GM18951 (cell line): Measurements from ENCODE around the gene UMAD1.

ENCODE experiments used
- POLR2A ChIP-seq: IDR thresholded peaks from 4 replicates; pipeline ENCODE4 v1.6.1; 2011; ENCODE audit warnings: mild to moderate bottlenecking; ENCODE audit not compliant: insufficient read length, insufficient read depth; ENCODE audit errors: extremely low read depth
- in situ Hi-C: fragments of 300-500 bp; cut with MboI; formaldehyde crosslinking; loops from one replicate; pipeline ENCODE4 v1.12.0; 2022; ENCODE audit warnings: low sequenced_read_pairs, mixed read lengths, inconsistent platforms; ENCODE audit not compliant: unreplicated experiment

The UMAD1 gene

DNA sequence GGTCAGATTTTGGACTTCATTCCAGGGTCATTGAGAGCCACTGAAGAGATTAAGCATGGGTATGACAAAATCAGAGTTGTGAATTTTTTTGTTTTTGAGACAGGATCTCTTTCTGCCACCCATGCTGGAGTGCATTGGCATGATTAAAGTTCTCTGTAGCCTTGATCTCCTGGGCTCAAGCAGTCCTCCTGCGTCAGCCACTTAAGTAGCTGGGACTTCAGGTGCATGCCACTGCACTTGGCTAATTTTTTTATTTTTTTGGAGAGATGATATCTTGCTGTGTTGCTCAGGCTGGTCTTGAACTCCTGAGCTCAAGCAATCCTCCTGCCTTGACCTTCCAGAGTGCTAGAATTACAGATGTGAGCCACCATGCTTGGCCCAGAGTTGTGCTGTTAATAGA lies 275.5 kb downstream of the UMAD1 start:
- no peak for TF ChIP-seq POLR2A
- in situ Hi-C loops, result no loop called here

DNA sequence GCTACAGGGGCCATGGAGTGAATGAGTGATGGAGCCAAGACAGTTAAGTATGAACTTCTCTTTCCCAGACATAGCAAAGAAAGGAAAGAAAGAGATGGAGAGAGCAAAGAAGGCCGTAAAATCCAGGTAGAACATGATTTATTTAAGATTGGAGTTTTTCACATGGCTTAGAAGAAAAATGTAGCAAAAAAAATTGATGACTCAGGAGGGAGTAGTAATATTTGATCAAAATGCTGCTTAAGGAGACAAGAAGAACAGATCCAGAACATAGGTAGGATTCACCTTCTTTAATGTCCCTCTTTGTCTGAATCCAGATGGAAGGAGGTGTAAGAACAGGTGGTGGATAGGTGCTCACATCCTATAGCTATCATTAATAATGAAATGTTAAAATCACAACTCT lies 277.0 kb downstream of the UMAD1 start:
- in situ Hi-C loops, result no loop called here
- TF ChIP-seq POLR2A, result no peak

DNA sequence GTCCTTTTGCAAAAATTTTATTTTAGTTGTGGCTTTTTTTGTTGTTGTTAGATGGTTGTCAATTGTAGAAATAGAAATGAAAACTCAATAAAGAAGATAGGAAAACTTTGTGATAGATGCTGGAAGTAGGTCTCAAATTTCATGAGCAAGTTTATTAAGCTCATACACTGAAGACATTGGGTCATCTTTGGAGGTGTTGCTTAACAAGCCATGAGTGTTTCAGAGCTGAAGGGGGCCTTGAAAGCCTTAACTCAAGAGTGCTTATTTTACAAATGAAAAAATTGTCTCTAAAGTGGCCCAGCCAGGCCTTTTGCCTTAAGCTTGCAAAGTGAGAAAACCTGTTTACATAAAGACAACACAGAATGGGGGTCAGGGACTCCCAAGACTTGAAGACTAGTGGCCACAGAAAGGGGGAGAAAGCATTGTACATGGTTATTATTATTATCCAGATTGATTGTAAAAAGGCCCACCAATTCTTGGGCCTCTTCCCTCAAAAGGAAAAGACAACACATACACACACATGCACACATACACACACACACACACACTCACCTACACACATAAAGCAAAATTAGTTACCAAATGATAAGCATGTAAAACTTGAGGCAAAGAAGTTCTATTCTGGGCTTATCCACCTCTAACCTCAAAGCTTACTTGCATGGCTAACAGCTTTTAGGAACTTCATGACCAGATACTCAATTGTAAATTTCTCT lies 278.3 kb downstream of the UMAD1 start:
- TF ChIP-seq POLR2A, result no peak
- in situ Hi-C loops, result no loop called here

DNA sequence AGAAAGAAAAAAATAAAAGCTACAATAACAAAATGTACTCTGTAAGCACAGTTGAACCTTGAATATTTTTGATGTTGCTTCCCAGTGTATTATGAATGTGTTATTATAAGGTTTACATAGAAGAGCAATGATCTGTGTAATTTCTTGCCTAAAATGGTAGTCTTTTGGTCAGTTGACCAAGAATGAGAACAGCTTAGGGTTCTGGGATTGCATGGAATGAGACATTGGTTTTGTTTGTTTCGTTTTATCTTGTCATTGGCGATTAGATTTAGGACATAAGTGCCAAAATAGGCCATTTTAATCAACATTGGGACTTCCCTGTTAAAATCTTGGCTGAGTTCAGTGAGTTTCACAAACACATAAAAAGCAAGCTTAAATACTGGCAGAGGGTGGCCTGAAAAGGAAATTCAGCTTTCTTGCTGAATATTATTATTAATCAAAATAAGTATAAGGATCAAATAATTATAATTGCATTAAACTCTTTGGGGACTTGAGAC lies 278.9 kb downstream of the UMAD1 start:
- no peak for TF ChIP-seq POLR2A

DNA sequence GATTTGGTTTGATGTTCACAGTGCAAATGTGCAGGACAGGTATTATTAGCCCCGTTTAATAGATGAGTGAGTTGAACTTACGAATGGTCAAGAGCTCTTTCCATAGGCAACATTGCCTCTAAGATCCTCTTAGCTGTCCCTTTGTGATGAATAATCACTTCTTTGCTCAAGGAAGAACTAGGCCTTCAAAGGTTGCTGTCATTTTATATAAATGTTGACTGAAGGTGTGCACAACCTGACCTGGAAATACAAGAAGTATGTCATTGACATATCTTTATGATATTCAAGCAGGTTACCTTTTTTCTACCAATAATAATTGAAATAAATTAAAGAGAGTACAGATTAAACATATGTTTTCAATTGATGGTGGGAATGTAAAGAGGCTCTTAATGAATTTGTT lies 279.5 kb downstream of the UMAD1 start:
- in situ Hi-C loops, result no loop called here
- no peak for TF ChIP-seq POLR2A

More for the DNA sequence above, 278.9 kb downstream of the UMAD1 start:
- in situ Hi-C loops, result no loop called here

DNA sequence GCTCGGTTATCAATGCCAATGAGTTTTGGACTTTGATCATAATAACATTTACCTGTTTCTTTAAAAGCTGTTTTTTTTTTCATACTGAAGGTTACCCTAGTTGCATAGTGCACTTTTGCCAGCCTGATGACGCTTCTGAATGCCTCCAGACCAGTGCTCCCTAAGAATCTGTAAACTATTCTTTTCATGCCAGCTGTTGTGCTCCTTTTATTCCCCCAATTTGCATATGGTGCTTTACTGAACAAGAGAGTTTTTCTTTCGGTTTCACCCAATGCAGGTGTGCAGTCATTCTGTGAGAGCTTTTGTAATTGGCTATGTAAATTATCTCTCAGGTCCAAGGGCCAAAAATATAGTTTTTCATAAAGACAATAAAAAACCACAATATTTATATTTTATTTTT lies 279.9 kb downstream of the UMAD1 start:
- in situ Hi-C loops, result no loop called here
- TF ChIP-seq POLR2A, result no peak

DNA sequence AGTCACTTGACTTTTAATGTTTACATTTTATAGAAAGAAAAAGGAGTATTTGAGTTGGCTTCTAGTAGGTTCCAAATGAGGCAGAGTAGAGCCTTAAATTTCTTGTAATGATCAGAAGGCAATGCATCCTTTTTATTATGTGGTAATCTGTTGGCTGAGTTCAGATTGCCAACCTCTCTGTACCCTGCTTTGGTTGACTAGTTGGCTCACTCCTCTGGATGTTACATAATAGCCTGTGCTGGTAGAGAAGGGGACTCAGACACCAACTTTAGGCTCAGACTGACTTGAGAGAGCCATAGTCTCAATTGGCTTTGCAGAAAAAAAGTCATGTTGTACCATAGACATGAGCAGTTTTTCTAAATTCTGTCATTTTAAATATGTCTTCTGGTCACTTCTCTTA lies 281.3 kb downstream of the UMAD1 start:
- in situ Hi-C loops, result no loop called here
- no peak for TF ChIP-seq POLR2A

DNA sequence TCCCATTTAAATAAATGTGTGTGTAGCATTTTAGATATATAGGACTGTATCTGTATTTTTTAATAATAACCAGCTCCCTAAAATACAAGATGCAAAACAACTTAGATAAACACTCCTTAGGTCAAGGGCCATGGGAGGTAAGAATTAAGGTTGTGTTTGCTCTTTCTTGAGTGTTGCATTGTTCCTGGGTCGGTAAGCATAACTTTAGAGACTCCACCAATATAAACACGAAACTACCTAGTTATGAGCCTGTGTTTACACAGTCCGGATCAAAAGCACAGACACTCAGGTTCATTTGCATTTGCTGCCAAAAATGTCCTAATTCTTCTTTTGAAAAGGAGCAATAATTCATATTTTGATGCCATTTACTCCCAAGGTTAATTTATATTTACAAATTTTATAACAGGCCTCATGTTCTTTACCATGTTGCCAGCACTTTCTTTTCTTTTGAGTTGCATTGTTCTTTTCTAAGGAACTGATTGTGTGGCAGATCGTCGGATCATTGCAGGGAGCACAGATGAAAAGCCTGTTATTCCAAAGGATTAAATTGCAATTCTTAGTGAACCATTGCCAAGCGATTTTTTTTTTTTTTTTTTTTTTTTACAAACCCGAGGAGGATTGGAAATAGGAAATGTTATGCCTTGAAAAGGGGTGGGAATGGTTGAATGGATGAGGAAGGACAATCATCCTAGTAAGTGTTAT lies 282.3 kb downstream of the UMAD1 start:
- no peak for TF ChIP-seq POLR2A
- in situ Hi-C loops, result no loop called here

DNA sequence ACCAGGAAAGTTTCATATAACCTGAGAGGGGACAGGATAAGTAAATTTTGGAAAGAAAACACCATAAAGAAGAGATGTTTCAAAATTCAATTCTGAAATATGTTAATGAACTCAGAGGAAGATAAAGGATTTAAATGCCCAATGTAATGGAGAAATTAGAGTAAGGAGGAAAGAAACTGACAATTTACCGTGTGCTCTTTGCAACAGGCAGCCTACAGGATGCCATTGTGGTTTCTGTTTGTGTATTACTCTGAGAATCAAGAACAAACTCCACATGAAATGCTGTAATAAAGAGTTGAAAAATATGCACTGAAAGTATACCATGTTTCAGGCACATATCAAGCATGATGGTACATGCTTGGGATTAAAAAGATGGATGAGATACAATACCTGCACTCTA lies 283.3 kb downstream of the UMAD1 start:
- in situ Hi-C loops, result no loop called here
- no peak for TF ChIP-seq POLR2A

DNA sequence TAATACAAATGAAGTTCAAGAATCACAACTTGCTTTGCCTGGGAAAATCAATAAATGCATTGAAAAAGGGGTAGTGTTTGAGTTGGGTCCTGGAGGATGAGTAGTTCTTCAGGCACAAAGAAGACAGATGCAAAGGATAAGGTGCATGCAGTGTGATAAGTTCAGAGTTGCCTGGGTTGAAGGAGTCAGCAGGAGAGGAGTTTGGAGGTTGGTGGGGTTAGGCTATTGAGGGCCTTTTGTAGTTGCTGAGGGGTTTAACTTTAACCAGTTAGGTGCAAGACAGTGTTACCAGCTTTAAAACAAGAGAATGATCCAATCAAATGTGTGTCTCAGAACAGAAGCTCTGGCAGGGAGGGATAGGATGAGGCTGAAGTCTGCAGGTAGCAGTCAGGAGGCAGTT lies 283.8 kb downstream of the UMAD1 start:
- in situ Hi-C loops, result no loop called here
- no peak for TF ChIP-seq POLR2A
